ENCODE measurements around the gene CD300LF.

CD300LF gene

GRCh38 chr17:74682471-74683190 is 30.1 kb downstream of the CD300LF start:
- DNase-seq = no peak

- DNase-seq = no peak
Measured at GRCh38 chr17:74682028-74682427, 30.7 kb downstream of the CD300LF start.

- no peak for DNase-seq
Measured at GRCh38 chr17:74680941-74681340, 31.8 kb downstream of the CD300LF start.

GRCh38 chr17:74680213-74680612 is 32.5 kb downstream of the CD300LF start:
- DNase-seq = no peak

GRCh38 chr17:74679374-74679773 is 33.3 kb downstream of the CD300LF start:
- no peak for DNase-seq

- no peak for DNase-seq
Measured at GRCh38 chr17:74678541-74678940, 34.2 kb downstream of the CD300LF start.

- no peak for DNase-seq
Measured at GRCh38 chr17:74677558-74678466, 34.9 kb downstream of the CD300LF start.

- no peak for DNase-seq
Measured at GRCh38 chr17:74671031-74671771, 41.5 kb downstream of the CD300LF start.

GRCh38 chr17:74670329-74670728 is 42.4 kb downstream of the CD300LF start:
- no peak for DNase-seq

- DNase-seq = no peak
Measured at GRCh38 chr17:74663561-74663960, 49.2 kb downstream of the CD300LF start.

GRCh38 chr17:74659889-74660288 is 52.8 kb downstream of the CD300LF start:
- no peak for DNase-seq

- no peak for DNase-seq
Measured at GRCh38 chr17:74658620-74659019, 54.1 kb downstream of the CD300LF start.

GRCh38 chr17:74654742-74655141 is 58.0 kb downstream of the CD300LF start:
- no peak for DNase-seq

GRCh38 chr17:74652020-74652419 is 60.7 kb downstream of the CD300LF start:
- DNase-seq = no peak

GRCh38 chr17:74649909-74650308 is 62.8 kb downstream of the CD300LF start:
- no peak for DNase-seq

GRCh38 chr17:74647871-74648672 is 64.7 kb downstream of the CD300LF start:
- no peak for DNase-seq

- DNase-seq = peak; percentile 12
Measured at GRCh38 chr17:74646231-74646630, 66.5 kb downstream of the CD300LF start.

GRCh38 chr17:74645010-74645409 is 67.7 kb downstream of the CD300LF start:
- no peak for DNase-seq

GRCh38 chr17:74644419-74644818 is 68.3 kb downstream of the CD300LF start:
- DNase-seq = no peak

Data from NCI-H748 treated with DMSO at 0.1 percent for 48 hours (cell line).